Activated naive CD8-positive, alpha-beta T cell (primary cell): Measurements from ENCODE around the gene CEMP1.

ENCODE experiments used
- H3K27ac Mint-ChIP-seq: one replicate; pipeline ENCODE4 v1.8.0; 2021; ENCODE audit warnings: mixed read lengths
- H3K27me3 Mint-ChIP-seq: one replicate; pipeline ENCODE4 v1.8.0; 2021; ENCODE audit warnings: mixed read lengths
- H3K36me3 Mint-ChIP-seq: one replicate; pipeline ENCODE4 v1.8.0; 2021; ENCODE audit warnings: mixed read lengths
- H3K4me1 Mint-ChIP-seq: one replicate; pipeline ENCODE4 v1.8.0; 2021; ENCODE audit warnings: low read depth, mixed read lengths
- H3K4me3 Mint-ChIP-seq: one replicate; pipeline ENCODE4 v1.8.0; 2021; ENCODE audit warnings: mild to moderate bottlenecking, mixed read lengths
- H3K9me3 Mint-ChIP-seq: one replicate; pipeline ENCODE4 v1.8.0; 2021; ENCODE audit warnings: low read depth, mixed read lengths

Gene CEMP1

GRCh38 chr16:2516391-2517240, 14.6 kb downstream of the CEMP1 start:
- Mint-ChIP-seq H3K27me3 (no peaks in the 10 kb centered on the region), H3K27ac (peak overlapping the region; percentile 92), H3K9me3 (no peaks in the 10 kb centered on the region), H3K4me1 (peaks cover 60% of the 10 kb centered on the region), H3K4me3 (peak overlapping the region; percentile 91), H3K36me3 (no peaks in the 10 kb centered on the region)

GRCh38 chr16:2515180-2515851, 15.9 kb downstream of the CEMP1 start:
- Mint-ChIP-seq H3K4me3 (peak overlapping the region; percentile 91), H3K36me3 (no peaks in the 10 kb centered on the region), H3K27ac (peak overlapping the region; percentile 92), H3K27me3 (no peaks in the 10 kb centered on the region), H3K4me1 (peaks cover 51% of the 10 kb centered on the region), H3K9me3 (no peaks in the 10 kb centered on the region)

GRCh38 chr16:2514333-2515179, 16.7 kb downstream of the CEMP1 start:
- no peaks in the 10 kb centered on the region for H3K27me3 Mint-ChIP-seq
- H3K36me3 Mint-ChIP-seq: no peaks in the 10 kb centered on the region
- H3K4me3 Mint-ChIP-seq: peak overlapping the region; percentile 91
- no peaks in the 10 kb centered on the region for H3K9me3 Mint-ChIP-seq
- peaks cover 47% of the 10 kb centered on the region for H3K4me1 Mint-ChIP-seq
- H3K27ac Mint-ChIP-seq: peak overlapping the region; percentile 92

- peaks cover 42% of the 10 kb centered on the region for H3K4me1 Mint-ChIP-seq
- peak within 1 kb of the TSS; percentile 92 for H3K27ac Mint-ChIP-seq
- H3K36me3 Mint-ChIP-seq: no peaks in the 10 kb centered on the region
- peak within 1 kb of the TSS; percentile 91 for H3K4me3 Mint-ChIP-seq
- no peaks in the 10 kb centered on the region for H3K27me3 Mint-ChIP-seq
- H3K9me3 Mint-ChIP-seq: no peaks in the 10 kb centered on the region
Measured at GRCh38 chr16:2513405-2514332, 17.5 kb downstream of the CEMP1 start, which contains the start of gene ATP6V0C. Gene ATP6V0C (plus strand): TSS chr16:2513952. CDS start chr16:2514104, 152 bp downstream.

GRCh38 chr16:2512735-2513404, 18.3 kb downstream of the CEMP1 start:
- Mint-ChIP-seq H3K9me3 (no peaks in the 10 kb centered on the region), H3K27ac (peak overlapping the region; percentile 87), H3K4me3 (peak overlapping the region; percentile 79), H3K4me1 (peaks cover 38% of the 10 kb centered on the region), H3K36me3 (no peaks in the 10 kb centered on the region), H3K27me3 (no peaks in the 10 kb centered on the region)

- no peaks in the 10 kb centered on the region for H3K36me3 Mint-ChIP-seq
- H3K27me3 Mint-ChIP-seq: no peaks in the 10 kb centered on the region
- peaks cover 31% of the 10 kb centered on the region for H3K4me1 Mint-ChIP-seq
- H3K4me3 Mint-ChIP-seq: peak overlapping the region; percentile 79
- H3K9me3 Mint-ChIP-seq: no peaks in the 10 kb centered on the region
- H3K27ac Mint-ChIP-seq: peak overlapping the region; percentile 25
Measured at GRCh38 chr16:2511996-2512734, 19.0 kb downstream of the CEMP1 start.

GRCh38 chr16:2511128-2511800, 19.9 kb downstream of the CEMP1 start:
- Mint-ChIP-seq H3K4me3 (no peak overlapping the region), H3K27ac (no peak overlapping the region), H3K4me1 (peaks cover 22% of the 10 kb centered on the region)

GRCh38 chr16:2508722-2509400, 22.3 kb downstream of the CEMP1 start:
- peaks cover 10% of the 10 kb centered on the region for H3K4me1 Mint-ChIP-seq
- H3K27me3 Mint-ChIP-seq: no peaks in the 10 kb centered on the region
- H3K9me3 Mint-ChIP-seq: no peaks in the 10 kb centered on the region
- no peak overlapping the region for H3K4me3 Mint-ChIP-seq
- H3K36me3 Mint-ChIP-seq: no peaks in the 10 kb centered on the region
- no peak overlapping the region for H3K27ac Mint-ChIP-seq

More at GRCh38 chr16:2511128-2511800, 19.9 kb downstream of the CEMP1 start:
- Mint-ChIP-seq H3K27me3 (no peaks in the 10 kb centered on the region), H3K36me3 (no peaks in the 10 kb centered on the region), H3K9me3 (no peaks in the 10 kb centered on the region)

- H3K4me3 Mint-ChIP-seq: no peak overlapping the region
- no peaks in the 10 kb centered on the region for H3K36me3 Mint-ChIP-seq
- H3K9me3 Mint-ChIP-seq: no peaks in the 10 kb centered on the region
- H3K27ac Mint-ChIP-seq: no peak overlapping the region
- H3K4me1 Mint-ChIP-seq: peaks cover 4% of the 10 kb centered on the region
- H3K27me3 Mint-ChIP-seq: no peaks in the 10 kb centered on the region
Measured at GRCh38 chr16:2507665-2508064, 23.5 kb downstream of the CEMP1 start.

GRCh38 chr16:2507052-2507659, 24.1 kb downstream of the CEMP1 start:
- no peaks in the 10 kb centered on the region for H3K4me1 Mint-ChIP-seq
- H3K27ac Mint-ChIP-seq: no peak overlapping the region
- H3K27me3 Mint-ChIP-seq: no peaks in the 10 kb centered on the region
- no peaks in the 10 kb centered on the region for H3K36me3 Mint-ChIP-seq
- no peaks in the 10 kb centered on the region for H3K9me3 Mint-ChIP-seq
- no peak overlapping the region for H3K4me3 Mint-ChIP-seq

GRCh38 chr16:2505695-2506094, 25.5 kb downstream of the CEMP1 start:
- Mint-ChIP-seq H3K4me3 (no peak overlapping the region), H3K27me3 (no peaks in the 10 kb centered on the region), H3K4me1 (no peaks in the 10 kb centered on the region), H3K9me3 (no peaks in the 10 kb centered on the region), H3K27ac (no peak overlapping the region), H3K36me3 (no peaks in the 10 kb centered on the region)
